GM23338 (cell line): ENCODE measurements around the gene ADCY5. TPM values are rescaled to one million over a fixed set of nuclear protein-coding genes. Genes with fewer than 3 reads are reported as not detected.

ENCODE experiments used
- ATAC-seq: fragments of 200-7000 bp; cut with Tn5 transposase; 3 replicates; pipeline ENCODE4 v1.9.1; 2020
- DNase-seq: peaks from one replicate; pipeline ENCODE4 v3.0.0-alpha.2; 2015; ENCODE audit warnings: low spot score
- H2AFZ ChIP-seq: fragments of 200-600 bp; sonication (generic); 2 replicates; pipeline ENCODE4 v1.8.0; 2016; ENCODE audit warnings: antibody characterized with exemption, mild to moderate bottlenecking, moderate library complexity
- H3F3A ChIP-seq: fragments of 200-600 bp; sonication (generic); replicated peaks from 2 replicates; pipeline ENCODE4 v1.8.0; 2017; ENCODE audit warnings: antibody characterized with exemption, mixed run types, low read depth
- H3K27ac ChIP-seq: fragments of 200-600 bp; sonication (generic); 2 replicates; pipeline ENCODE4 v1.6.1; 2016; ENCODE audit warnings: low read depth
- H3K27me3 ChIP-seq: fragments of 200-600 bp; sonication (generic); 2 replicates; pipeline ENCODE4 v1.8.0; 2016; ENCODE audit warnings: mild to moderate bottlenecking, mixed run types, moderate library complexity; ENCODE audit not compliant: insufficient read depth
- H3K36me3 ChIP-seq: fragments of 200-600 bp; sonication (generic); 2 replicates; pipeline ENCODE4 v1.8.0; 2016; ENCODE audit warnings: mild to moderate bottlenecking; ENCODE audit not compliant: insufficient read depth
- H3K4me1 ChIP-seq: fragments of 200-600 bp; sonication (generic); 2 replicates; pipeline ENCODE4 v1.8.0; 2016; ENCODE audit warnings: mild to moderate bottlenecking, moderate library complexity; ENCODE audit not compliant: insufficient read depth
- H3K4me2 ChIP-seq: fragments of 200-600 bp; sonication (generic); 2 replicates; pipeline ENCODE4 v1.7.1; 2017; ENCODE audit warnings: mixed run types
- H3K4me3 ChIP-seq: fragments of 200-600 bp; sonication (generic); 2 replicates; pipeline ENCODE4 v1.6.1; 2016; ENCODE audit warnings: mixed run types
- H3K79me2 ChIP-seq: fragments of 200-600 bp; sonication (generic); replicated peaks from 2 replicates; pipeline ENCODE4 v1.8.0; 2017; ENCODE audit warnings: mild to moderate bottlenecking; ENCODE audit not compliant: insufficient read depth
- H3K9me2 ChIP-seq: fragments of 200-600 bp; sonication (generic); 2 replicates; pipeline ENCODE4 v1.8.0; 2017; ENCODE audit not compliant: insufficient read depth
- H4K20me1 ChIP-seq: fragments of 200-600 bp; sonication (generic); replicated peaks from 2 replicates; pipeline ENCODE4 v1.8.0; 2017; ENCODE audit warnings: mild to moderate bottlenecking; ENCODE audit not compliant: insufficient read depth
- H3K27ac Mint-ChIP-seq: 2 replicates; pipeline ENCODE4 v1.8.0; 2020; ENCODE audit warnings: inconsistent platforms, mild to moderate bottlenecking, moderate library complexity, mixed read lengths
- H3K27me3 Mint-ChIP-seq: 3 replicates; pipeline ENCODE4 v1.8.0; 2022; ENCODE audit warnings: low read depth, mild to moderate bottlenecking, moderate library complexity, mixed read lengths, inconsistent platforms; ENCODE audit not compliant: insufficient read depth, poor library complexity
- H3K36me3 Mint-ChIP-seq: 3 replicates; pipeline ENCODE4 v1.8.0; 2021; ENCODE audit warnings: low read depth, mild to moderate bottlenecking, inconsistent platforms, moderate library complexity, mixed read lengths
- H3K4me1 Mint-ChIP-seq: 3 replicates; pipeline ENCODE4 v1.8.0; 2020; ENCODE audit warnings: mild to moderate bottlenecking, inconsistent platforms, mixed read lengths
- H3K4me3 Mint-ChIP-seq: 3 replicates; pipeline ENCODE4 v1.8.0; 2021; ENCODE audit warnings: moderate library complexity, mild to moderate bottlenecking, inconsistent platforms, mixed read lengths
- H3K9me3 Mint-ChIP-seq: 3 replicates; pipeline ENCODE4 v1.8.0; 2020; ENCODE audit warnings: moderate library complexity, mild to moderate bottlenecking, inconsistent platforms, mixed read lengths
- CREB1 ChIP-seq: fragments of 250-450 bp; sonication (Bioruptor Pico); IDR thresholded peaks from 2 replicates; pipeline ENCODE4 v1.5.0; 2020; ENCODE audit warnings: low read depth, mild to moderate bottlenecking, moderate library complexity
- EZH2 ChIP-seq: fragments of 200-600 bp; sonication (generic); IDR thresholded peaks from one replicate; pipeline ENCODE4 v1.8.0; 2017; ENCODE audit warnings: antibody characterized with exemption, mild to moderate bottlenecking, low read depth; ENCODE audit not compliant: unreplicated experiment
- EZH2phosphoT487 ChIP-seq: fragments of 200-600 bp; sonication (generic); IDR thresholded peaks from one replicate; pipeline ENCODE4 v1.8.1; 2018; ENCODE audit warnings: antibody characterized with exemption; ENCODE audit not compliant: unreplicated experiment
- JUNB ChIP-seq: IDR thresholded peaks from one replicate; pipeline ENCODE4 v1.6.1; 2016; ENCODE audit warnings: antibody characterized with exemption; ENCODE audit not compliant: unreplicated experiment
- NANOG ChIP-seq: IDR thresholded peaks from 2 replicates; pipeline ENCODE4 v1.6.1; 2016; ENCODE audit warnings: antibody characterized with exemption, borderline replicate concordance
- POLR2AphosphoS5 ChIP-seq: IDR thresholded peaks from 2 replicates; pipeline ENCODE4 v1.6.1; 2016; ENCODE audit warnings: antibody characterized with exemption, low read depth
- STAT1 ChIP-seq: IDR thresholded peaks from one replicate; pipeline ENCODE4 v1.6.1; 2016; ENCODE audit warnings: antibody characterized with exemption; ENCODE audit not compliant: unreplicated experiment
- ZNF114 ChIP-seq: fragments of 250-450 bp; sonication (Bioruptor Pico); IDR thresholded peaks from 2 replicates; pipeline ENCODE4 v1.5.0; 2020; ENCODE audit warnings: mild to moderate bottlenecking, moderate library complexity
- ZNF331 ChIP-seq: fragments of 250-450 bp; sonication (Bioruptor Pico); IDR thresholded peaks from 2 replicates; pipeline ENCODE4 v1.5.0; 2020; ENCODE audit warnings: low read depth, mild to moderate bottlenecking, moderate library complexity
- polyA plus RNA-seq: library from polyadenylated mRNA; unstranded; fragments of >200 nt; fragmentation: Nextera tagmentation; extraction: Ambion mirVana; gene quantifications from 2 replicates; pipeline ENCODE4 v1.2.1, GENCODE V29; 2016
- total RNA-seq: library from RNA; depleted of rRNA; stranded (reverse); fragments of >200 nt; shearing (Covaris generic); gene quantifications from 2 replicates; pipeline ENCODE4 v1.2.3, GENCODE V29; 2014
- TF ChIP-seq, protein P1 (sequence below): fragments of 250-450 bp; sonication (Bioruptor Pico); IDR thresholded peaks from 2 replicates; pipeline ENCODE4 v1.5.0; 2020; ENCODE audit warnings: mild to moderate bottlenecking, moderate library complexity
- TF ChIP-seq, protein P2 (sequence below): IDR thresholded peaks from one replicate; pipeline ENCODE4 v1.6.1; 2018; ENCODE audit warnings: antibody characterized with exemption; ENCODE audit not compliant: unreplicated experiment
- TF ChIP-seq, protein P3 (sequence below), 2 experiments: fragments of 200-600 bp in 1 of 2; sonication (generic) in 1 of 2; conservative IDR thresholded peaks; 2 replicates each; pipeline versions ENCODE4 v1.5.1 to v1.6.1; 2016 to 2017; ENCODE audit warnings: antibody characterized with exemption in 2 of 2, low read depth in 2 of 2, mild to moderate bottlenecking in 2 of 2, moderate library complexity in 1 of 2
- TF ChIP-seq, protein P4 (sequence below): IDR thresholded peaks from 2 replicates; pipeline ENCODE4 v1.6.1; 2016; ENCODE audit warnings: antibody characterized with exemption

Gene ADCY5
- total and polyA plus RNA-seq, 2 experiments from 2014 or later = 3.5 to 10.2 TPM

DNA sequence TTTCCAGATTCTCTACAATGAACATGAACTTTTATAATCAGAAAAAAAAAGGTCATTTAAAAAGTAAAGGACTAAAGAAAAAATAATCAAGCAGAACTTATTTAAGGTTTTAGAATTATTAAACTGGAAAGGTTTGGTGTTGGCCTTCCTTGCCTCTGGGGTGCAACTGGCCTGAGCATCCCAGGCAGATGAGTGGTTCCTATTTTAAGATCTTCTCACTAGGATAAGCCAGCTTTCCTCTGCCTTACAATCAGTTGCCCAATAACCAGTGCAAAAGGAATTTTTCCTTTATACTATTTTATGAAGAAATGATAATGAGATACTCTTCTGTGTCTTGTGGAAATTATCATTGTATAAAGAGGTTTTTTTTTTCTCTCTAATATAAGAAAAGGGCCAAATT lies 190.5 kb downstream of the ADCY5 start:
- no peaks in the 10 kb centered on the region for H3K36me3 Mint-ChIP-seq
- no peak overlapping the region for H3K27ac Mint-ChIP-seq
- H2AFZ ChIP-seq = no peak overlapping the region
- H3K4me3 Mint-ChIP-seq = no peak overlapping the region
- H3K79me2 ChIP-seq = no peaks in the 10 kb centered on the region
- TF ChIP-seq CREB1 (CRISPR knock-in tag) (no peak), ZNF331 (no peak), POLR2AphosphoS5 (no peak), NANOG (no peak), ZNF114 (CRISPR knock-in tag) (no peak), EZH2phosphoT487 (no peak), JUNB (no peak), EZH2 (no peak), STAT1 (no peak)
- TF ChIP-seq, protein P1, sequence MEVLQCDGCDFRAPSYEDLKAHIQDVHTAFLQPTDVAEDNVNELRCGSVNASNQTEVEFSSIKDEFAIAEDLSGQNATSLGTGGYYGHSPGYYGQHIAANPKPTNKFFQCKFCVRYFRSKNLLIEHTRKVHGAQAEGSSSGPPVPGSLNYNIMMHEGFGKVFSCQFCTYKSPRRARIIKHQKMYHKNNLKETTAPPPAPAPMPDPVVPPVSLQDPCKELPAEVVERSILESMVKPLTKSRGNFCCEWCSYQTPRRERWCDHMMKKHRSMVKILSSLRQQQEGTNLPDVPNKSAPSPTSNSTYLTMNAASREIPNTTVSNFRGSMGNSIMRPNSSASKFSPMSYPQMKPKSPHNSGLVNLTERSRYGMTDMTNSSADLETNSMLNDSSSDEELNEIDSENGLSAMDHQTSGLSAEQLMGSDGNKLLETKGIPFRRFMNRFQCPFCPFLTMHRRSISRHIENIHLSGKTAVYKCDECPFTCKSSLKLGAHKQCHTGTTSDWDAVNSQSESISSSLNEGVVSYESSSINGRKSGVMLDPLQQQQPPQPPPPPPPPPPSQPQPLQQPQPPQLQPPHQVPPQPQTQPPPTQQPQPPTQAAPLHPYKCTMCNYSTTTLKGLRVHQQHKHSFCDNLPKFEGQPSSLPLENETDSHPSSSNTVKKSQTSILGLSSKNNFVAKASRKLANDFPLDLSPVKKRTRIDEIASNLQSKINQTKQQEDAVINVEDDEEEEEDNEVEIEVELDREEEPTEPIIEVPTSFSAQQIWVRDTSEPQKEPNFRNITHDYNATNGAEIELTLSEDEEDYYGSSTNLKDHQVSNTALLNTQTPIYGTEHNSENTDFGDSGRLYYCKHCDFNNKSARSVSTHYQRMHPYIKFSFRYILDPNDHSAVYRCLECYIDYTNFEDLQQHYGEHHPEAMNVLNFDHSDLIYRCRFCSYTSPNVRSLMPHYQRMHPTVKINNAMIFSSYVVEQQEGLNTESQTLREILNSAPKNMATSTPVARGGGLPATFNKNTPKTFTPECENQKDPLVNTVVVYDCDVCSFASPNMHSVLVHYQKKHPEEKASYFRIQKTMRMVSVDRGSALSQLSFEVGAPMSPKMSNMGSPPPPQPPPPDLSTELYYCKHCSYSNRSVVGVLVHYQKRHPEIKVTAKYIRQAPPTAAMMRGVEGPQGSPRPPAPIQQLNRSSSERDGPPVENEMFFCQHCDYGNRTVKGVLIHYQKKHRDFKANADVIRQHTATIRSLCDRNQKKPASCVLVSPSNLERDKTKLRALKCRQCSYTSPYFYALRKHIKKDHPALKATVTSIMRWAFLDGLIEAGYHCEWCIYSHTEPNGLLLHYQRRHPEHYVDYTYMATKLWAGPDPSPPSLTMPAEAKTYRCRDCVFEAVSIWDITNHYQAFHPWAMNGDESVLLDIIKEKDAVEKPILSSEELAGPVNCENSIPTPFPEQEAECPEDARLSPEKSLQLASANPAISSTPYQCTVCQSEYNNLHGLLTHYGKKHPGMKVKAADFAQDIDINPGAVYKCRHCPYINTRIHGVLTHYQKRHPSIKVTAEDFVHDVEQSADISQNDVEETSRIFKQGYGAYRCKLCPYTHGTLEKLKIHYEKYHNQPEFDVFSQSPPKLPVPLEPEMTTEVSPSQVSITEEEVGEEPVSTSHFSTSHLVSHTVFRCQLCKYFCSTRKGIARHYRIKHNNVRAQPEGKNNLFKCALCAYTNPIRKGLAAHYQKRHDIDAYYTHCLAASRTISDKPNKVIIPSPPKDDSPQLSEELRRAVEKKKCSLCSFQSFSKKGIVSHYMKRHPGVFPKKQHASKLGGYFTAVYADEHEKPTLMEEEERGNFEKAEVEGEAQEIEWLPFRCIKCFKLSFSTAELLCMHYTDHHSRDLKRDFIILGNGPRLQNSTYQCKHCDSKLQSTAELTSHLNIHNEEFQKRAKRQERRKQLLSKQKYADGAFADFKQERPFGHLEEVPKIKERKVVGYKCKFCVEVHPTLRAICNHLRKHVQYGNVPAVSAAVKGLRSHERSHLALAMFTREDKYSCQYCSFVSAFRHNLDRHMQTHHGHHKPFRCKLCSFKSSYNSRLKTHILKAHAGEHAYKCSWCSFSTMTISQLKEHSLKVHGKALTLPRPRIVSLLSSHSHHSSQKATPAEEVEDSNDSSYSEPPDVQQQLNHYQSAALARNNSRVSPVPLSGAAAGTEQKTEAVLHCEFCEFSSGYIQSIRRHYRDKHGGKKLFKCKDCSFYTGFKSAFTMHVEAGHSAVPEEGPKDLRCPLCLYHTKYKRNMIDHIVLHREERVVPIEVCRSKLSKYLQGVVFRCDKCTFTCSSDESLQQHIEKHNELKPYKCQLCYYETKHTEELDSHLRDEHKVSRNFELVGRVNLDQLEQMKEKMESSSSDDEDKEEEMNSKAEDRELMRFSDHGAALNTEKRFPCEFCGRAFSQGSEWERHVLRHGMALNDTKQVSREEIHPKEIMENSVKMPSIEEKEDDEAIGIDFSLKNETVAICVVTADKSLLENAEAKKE (CRISPR knock-in tag) = no peak
- TF ChIP-seq, protein P2, sequence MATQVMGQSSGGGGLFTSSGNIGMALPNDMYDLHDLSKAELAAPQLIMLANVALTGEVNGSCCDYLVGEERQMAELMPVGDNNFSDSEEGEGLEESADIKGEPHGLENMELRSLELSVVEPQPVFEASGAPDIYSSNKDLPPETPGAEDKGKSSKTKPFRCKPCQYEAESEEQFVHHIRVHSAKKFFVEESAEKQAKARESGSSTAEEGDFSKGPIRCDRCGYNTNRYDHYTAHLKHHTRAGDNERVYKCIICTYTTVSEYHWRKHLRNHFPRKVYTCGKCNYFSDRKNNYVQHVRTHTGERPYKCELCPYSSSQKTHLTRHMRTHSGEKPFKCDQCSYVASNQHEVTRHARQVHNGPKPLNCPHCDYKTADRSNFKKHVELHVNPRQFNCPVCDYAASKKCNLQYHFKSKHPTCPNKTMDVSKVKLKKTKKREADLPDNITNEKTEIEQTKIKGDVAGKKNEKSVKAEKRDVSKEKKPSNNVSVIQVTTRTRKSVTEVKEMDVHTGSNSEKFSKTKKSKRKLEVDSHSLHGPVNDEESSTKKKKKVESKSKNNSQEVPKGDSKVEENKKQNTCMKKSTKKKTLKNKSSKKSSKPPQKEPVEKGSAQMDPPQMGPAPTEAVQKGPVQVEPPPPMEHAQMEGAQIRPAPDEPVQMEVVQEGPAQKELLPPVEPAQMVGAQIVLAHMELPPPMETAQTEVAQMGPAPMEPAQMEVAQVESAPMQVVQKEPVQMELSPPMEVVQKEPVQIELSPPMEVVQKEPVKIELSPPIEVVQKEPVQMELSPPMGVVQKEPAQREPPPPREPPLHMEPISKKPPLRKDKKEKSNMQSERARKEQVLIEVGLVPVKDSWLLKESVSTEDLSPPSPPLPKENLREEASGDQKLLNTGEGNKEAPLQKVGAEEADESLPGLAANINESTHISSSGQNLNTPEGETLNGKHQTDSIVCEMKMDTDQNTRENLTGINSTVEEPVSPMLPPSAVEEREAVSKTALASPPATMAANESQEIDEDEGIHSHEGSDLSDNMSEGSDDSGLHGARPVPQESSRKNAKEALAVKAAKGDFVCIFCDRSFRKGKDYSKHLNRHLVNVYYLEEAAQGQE = no peak
- TF ChIP-seq, protein P3, sequence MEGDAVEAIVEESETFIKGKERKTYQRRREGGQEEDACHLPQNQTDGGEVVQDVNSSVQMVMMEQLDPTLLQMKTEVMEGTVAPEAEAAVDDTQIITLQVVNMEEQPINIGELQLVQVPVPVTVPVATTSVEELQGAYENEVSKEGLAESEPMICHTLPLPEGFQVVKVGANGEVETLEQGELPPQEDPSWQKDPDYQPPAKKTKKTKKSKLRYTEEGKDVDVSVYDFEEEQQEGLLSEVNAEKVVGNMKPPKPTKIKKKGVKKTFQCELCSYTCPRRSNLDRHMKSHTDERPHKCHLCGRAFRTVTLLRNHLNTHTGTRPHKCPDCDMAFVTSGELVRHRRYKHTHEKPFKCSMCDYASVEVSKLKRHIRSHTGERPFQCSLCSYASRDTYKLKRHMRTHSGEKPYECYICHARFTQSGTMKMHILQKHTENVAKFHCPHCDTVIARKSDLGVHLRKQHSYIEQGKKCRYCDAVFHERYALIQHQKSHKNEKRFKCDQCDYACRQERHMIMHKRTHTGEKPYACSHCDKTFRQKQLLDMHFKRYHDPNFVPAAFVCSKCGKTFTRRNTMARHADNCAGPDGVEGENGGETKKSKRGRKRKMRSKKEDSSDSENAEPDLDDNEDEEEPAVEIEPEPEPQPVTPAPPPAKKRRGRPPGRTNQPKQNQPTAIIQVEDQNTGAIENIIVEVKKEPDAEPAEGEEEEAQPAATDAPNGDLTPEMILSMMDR (conservative IDR thresholded peaks at IDR 0.05; ENCODE audit: low read depth in 2 of 2) = no peak
- TF ChIP-seq, protein P4, sequence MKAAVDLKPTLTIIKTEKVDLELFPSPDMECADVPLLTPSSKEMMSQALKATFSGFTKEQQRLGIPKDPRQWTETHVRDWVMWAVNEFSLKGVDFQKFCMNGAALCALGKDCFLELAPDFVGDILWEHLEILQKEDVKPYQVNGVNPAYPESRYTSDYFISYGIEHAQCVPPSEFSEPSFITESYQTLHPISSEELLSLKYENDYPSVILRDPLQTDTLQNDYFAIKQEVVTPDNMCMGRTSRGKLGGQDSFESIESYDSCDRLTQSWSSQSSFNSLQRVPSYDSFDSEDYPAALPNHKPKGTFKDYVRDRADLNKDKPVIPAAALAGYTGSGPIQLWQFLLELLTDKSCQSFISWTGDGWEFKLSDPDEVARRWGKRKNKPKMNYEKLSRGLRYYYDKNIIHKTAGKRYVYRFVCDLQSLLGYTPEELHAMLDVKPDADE = no peak
- H3K4me1 ChIP-seq = peaks cover 3% of the 10 kb centered on the region; the same call in 1 of the 2 replicates
- H3K36me3 ChIP-seq = no peaks in the 10 kb centered on the region
- H3K27ac ChIP-seq = no peak overlapping the region
- peaks cover 9% of the 10 kb centered on the region for H3K4me1 Mint-ChIP-seq
- H3K4me3 ChIP-seq = no peak overlapping the region
- no peaks in the 10 kb centered on the region for H3K9me2 ChIP-seq
- no peaks in the 10 kb centered on the region for H3F3A ChIP-seq
- no peak for ATAC-seq
- H3K27me3 ChIP-seq = no peaks in the 10 kb centered on the region
- H3K9me3 Mint-ChIP-seq = no peaks in the 10 kb centered on the region
- H3K27me3 Mint-ChIP-seq = no peaks in the 10 kb centered on the region
- no peaks in the 10 kb centered on the region for H4K20me1 ChIP-seq
- DNase-seq = no peak
- no peak overlapping the region for H3K4me2 ChIP-seq
